Lung (tissue), 12 donors: ENCODE results near the gene NKAIN1. TPM values are rescaled to one million over a fixed set of nuclear protein-coding genes. Genes with fewer than 3 reads are reported as not detected.

Source experiments
- ATAC-seq: fragments of 200-7000 bp; cut with Tn5 transposase; one replicate; pipeline ENCODE4 v1.9.1; 2020; ENCODE audit warnings: moderate number of reproducible peaks; ENCODE audit not compliant: insufficient read depth, low FRiP score
- DNase-seq, 3 donors: peaks; one replicate each; pipeline ENCODE4 v3.0.0-alpha.2; 2013 to 2017
- H3K27ac ChIP-seq, 2 donors: one replicate each; pipeline ENCODE4 v1.5.1; 2013; ENCODE audit warnings: mild to moderate bottlenecking in 2 of 2, moderate library complexity in 2 of 2, control low read depth in 1 of 2, inconsistent platforms in 1 of 2, low read depth in 1 of 2, low read length in 1 of 2
- H3K27me3 ChIP-seq, 3 donors: one replicate each; pipeline ENCODE4 v1.5.1; 2013; ENCODE audit warnings: low read length in 2 of 3; ENCODE audit not compliant: control insufficient read depth in 3 of 3, insufficient read depth in 3 of 3
- H3K36me3 ChIP-seq, 4 donors: one replicate each; pipeline ENCODE4 v1.5.1; 2013; ENCODE audit warnings: low read length in 4 of 4, mild to moderate bottlenecking in 1 of 4, moderate library complexity in 1 of 4; ENCODE audit not compliant: control insufficient read depth in 4 of 4, insufficient read depth in 4 of 4
- H3K4me1 ChIP-seq, 5 donors: one replicate each; pipeline ENCODE4 v1.5.1; 2013; ENCODE audit warnings: low read length in 5 of 5, mild to moderate bottlenecking in 2 of 5, moderate library complexity in 1 of 5; ENCODE audit not compliant: control insufficient read depth in 5 of 5, insufficient read depth in 5 of 5
- H3K4me3 ChIP-seq: one replicate; pipeline ENCODE4 v1.5.1; 2013; ENCODE audit warnings: mild to moderate bottlenecking, control low read depth, moderate library complexity
- H3K9ac ChIP-seq, 2 donors: one replicate each; pipeline ENCODE4 v1.5.1; 2013; ENCODE audit warnings: low read length in 2 of 2, control low read depth in 1 of 2; ENCODE audit not compliant: insufficient read depth in 1 of 2
- H3K9me3 ChIP-seq, 4 donors: one replicate each; pipeline ENCODE4 v1.5.1; 2013; ENCODE audit warnings: low read length in 3 of 4, mild to moderate bottlenecking in 1 of 4, moderate library complexity in 1 of 4; ENCODE audit not compliant: control insufficient read depth in 4 of 4, insufficient read depth in 3 of 4
- WGBS, 2 donors: extraction: QIAGEN DNeasy Blood & Tissue Kit; methylation state at CpG; one replicate each; pipeline ENCODE4 v1.1.7; 2013; 5-methylcytosine and 5-hydroxymethylcytosine counted together
- polyA plus RNA-seq, 2 donors: library from polyadenylated mRNA; stranded (reverse); fragments of 200-250 nt; gene quantifications; one replicate each; pipeline ENCODE4 v1.2.1, GENCODE V29; 2013
- total RNA-seq, 2 donors: library from RNA; depleted of rRNA in 1 of 2; stranded (reverse); fragments of >200 nt in 1 of 2; gene quantifications; one replicate each; pipeline ENCODE4 v1.2.1, GENCODE V29; 2014 to 2021
- TF ChIP-seq, protein P1 (sequence below): IDR thresholded peaks from 2 replicates; pipeline ENCODE4 v1.5.1; 2012; ENCODE audit warnings: mild to moderate bottlenecking; ENCODE audit errors: control extremely low read depth, extremely low read depth
- donor health status: control.
- donor health status: control.
- donor health status: Bipolar disorder and iron deficiency.
- donor health status: healthy.
- donor health status: DM: yes; HTN: yes; CAD: no.

NKAIN1 gene
- total and polyA plus RNA-seq, 4 donors = 0.03 TPM; not detected in 3

DNA sequence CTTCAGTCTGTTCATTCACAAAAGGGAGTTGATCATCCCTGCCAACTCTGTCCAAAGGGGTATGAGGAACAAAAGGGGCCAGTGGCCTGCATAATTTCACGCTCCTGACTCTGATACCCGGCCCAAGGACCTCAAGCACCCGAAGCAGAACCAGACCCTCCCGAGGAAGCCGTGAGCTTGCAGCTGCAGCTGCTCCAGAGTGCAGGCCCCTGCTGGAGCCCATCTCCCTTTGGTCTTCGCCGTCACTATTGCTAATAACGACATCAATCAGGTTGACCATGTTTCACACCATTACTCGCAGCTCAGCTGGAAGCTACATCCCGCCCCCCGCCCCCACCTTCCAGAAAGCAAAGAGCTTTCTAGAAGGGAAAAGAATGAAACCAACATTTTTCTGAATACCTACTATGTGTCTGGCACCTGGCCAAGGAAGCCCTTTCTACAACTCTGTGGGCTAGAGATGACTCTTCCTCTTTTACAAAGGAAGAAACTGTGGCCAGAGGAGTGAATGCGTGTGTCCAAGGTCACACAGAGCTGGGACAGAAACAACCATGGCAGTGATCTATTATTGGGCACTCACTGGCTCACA, 5.5 kb downstream of the NKAIN1 start:
- no peak overlapping the region for H3K4me3 ChIP-seq
- peaks cover 0 to 4% (median 0%) of the 10 kb centered on the region in 5 donors for H3K4me1 ChIP-seq
- peaks cover 0 to 4% (median 0%) of the 10 kb centered on the region in 4 donors for H3K9me3 ChIP-seq
- H3K9ac ChIP-seq = no peak overlapping the region
- DNase-seq (no peak), ATAC-seq (no peak)
- peaks cover 5 to 10% (median 7%) of the 10 kb centered on the region in 3 donors for H3K27me3 ChIP-seq
- no peaks in the 10 kb centered on the region for H3K36me3 ChIP-seq
- WGBS, 2 donors = 63 to 65% methylated on average over 12 of the region's 12 CpGs
- no peak overlapping the region for H3K27ac ChIP-seq
- TF ChIP-seq, protein P1, sequence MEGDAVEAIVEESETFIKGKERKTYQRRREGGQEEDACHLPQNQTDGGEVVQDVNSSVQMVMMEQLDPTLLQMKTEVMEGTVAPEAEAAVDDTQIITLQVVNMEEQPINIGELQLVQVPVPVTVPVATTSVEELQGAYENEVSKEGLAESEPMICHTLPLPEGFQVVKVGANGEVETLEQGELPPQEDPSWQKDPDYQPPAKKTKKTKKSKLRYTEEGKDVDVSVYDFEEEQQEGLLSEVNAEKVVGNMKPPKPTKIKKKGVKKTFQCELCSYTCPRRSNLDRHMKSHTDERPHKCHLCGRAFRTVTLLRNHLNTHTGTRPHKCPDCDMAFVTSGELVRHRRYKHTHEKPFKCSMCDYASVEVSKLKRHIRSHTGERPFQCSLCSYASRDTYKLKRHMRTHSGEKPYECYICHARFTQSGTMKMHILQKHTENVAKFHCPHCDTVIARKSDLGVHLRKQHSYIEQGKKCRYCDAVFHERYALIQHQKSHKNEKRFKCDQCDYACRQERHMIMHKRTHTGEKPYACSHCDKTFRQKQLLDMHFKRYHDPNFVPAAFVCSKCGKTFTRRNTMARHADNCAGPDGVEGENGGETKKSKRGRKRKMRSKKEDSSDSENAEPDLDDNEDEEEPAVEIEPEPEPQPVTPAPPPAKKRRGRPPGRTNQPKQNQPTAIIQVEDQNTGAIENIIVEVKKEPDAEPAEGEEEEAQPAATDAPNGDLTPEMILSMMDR = no peak

DNA sequence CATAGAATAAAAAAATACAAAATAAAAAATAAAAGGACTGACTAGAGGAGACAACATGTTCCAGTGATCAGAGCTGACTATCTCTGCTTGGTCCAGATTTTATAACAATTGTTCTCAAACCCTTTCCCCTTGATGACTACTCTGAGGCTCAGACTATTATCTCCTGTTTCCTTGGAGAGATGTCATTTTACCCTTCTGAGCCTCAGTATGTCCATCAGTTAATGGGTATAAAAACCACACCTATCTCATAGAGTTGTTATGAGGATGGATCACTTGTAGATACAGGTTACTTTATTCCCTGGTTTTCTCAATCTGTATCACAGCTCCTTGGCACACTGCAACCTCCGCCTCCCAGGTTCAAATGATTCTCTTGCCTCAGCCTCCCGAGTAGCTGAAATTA, 7.0 kb downstream of the NKAIN1 start:
- no peak overlapping the region for H3K27ac ChIP-seq
- no peaks in the 10 kb centered on the region for H3K36me3 ChIP-seq
- TF ChIP-seq, protein P1 = no peak
- no peak for ATAC-seq
- no peaks in the 10 kb centered on the region for H3K27me3 ChIP-seq
- H3K9ac ChIP-seq = no peak overlapping the region
- WGBS, 2 donors = 95 to 100% methylated on average over 2 of the region's 2 CpGs
- no peaks in the 10 kb centered on the region for H3K4me1 ChIP-seq
- DNase-seq = no peak
- no peak overlapping the region for H3K4me3 ChIP-seq
- peaks cover 0 to 2% (median 0%) of the 10 kb centered on the region in 4 donors for H3K9me3 ChIP-seq

DNA sequence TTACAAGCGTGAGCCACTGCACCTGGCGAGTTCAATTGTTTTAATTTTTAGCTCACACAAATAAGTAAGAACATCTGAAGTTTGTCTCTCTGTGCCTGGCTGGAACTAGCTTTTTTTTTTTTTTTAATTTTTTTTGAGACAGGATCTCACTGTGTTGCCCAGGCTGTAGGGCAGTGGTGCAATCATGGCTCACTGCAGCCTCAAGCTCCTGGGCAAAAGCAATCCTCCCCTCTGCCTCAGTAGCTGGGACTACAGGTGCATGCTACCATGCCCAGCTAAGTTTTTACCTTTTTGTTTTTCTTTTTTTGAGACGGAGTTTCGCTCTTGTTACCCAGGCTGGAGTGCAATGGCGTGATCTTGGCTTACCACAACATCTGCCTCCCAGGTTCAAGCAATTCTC, 7.9 kb downstream of the NKAIN1 start:
- Histone ChIP-seq H3K4me3 (no peak overlapping the region), H3K9ac (no peak overlapping the region), H3K27me3 (no peaks in the 10 kb centered on the region), H3K4me1 (no peaks in the 10 kb centered on the region), H3K9me3 (peaks cover 0 to 2% (median 0%) of the 10 kb centered on the region in 4 donors), H3K27ac (no peak overlapping the region), H3K36me3 (no peaks in the 10 kb centered on the region)
- 95% methylated on average over 4 to 5 of the region's 5 CpGs for WGBS, 2 donors
- ATAC-seq = no peak
- TF ChIP-seq, protein P1 = no peak
- no peak for DNase-seq

DNA sequence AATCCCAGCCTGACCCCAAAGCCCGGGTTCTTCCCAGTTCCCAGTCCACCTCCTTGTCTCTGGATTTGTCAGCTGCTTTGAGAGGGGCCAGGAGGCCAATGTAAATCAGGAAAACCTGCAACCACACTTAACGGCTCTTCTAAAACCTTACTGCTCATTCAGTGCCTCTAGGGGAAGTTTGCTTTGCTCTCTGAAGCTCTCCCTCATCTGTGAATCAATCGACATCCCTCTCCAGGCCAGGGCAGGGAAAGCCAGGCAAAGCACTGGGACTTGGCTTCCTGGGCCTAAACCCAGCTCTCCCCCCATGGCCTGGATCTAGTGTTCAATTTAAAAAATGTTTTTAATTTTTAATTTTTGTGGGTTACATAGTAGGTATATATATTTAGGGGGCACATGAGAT, 9.3 kb downstream of the NKAIN1 start:
- Histone ChIP-seq H3K4me1 (no peaks in the 10 kb centered on the region), H3K4me3 (no peak overlapping the region), H3K27me3 (no peaks in the 10 kb centered on the region), H3K9me3 (peaks cover 0 to 2% (median 0%) of the 10 kb centered on the region in 4 donors), H3K27ac (no peak overlapping the region), H3K9ac (no peak overlapping the region), H3K36me3 (no peaks in the 10 kb centered on the region)
- DNase-seq (peak in 1 of 3 donors; percentile 11), ATAC-seq (no peak)
- WGBS, 2 donors = 50 to 62% methylated on average over 3 of the region's 3 CpGs
- TF ChIP-seq, protein P1 = no peak
